Subcutaneous abdominal adipose tissue (tissue), 5 donors: Measurements from ENCODE around the gene SDR9C7.
"Not testable (repeated sequence)": the region's sequence is repeated elsewhere in the genome, so short reads cannot be mapped to it uniquely, and the experiment has no call there.

Experiments
- H3K27ac ChIP-seq: one replicate; pipeline ENCODE4 v1.7.0; 2013; ENCODE audit warnings: low read depth, mild to moderate bottlenecking, inconsistent platforms, low read length, moderate library complexity
- H3K27me3 ChIP-seq, 5 donors: one replicate each; pipeline ENCODE4 v1.7.0; 2013; ENCODE audit warnings: low read length in 5 of 5, inconsistent platforms in 1 of 5; ENCODE audit not compliant: control insufficient read depth in 5 of 5, insufficient read depth in 4 of 5
- H3K36me3 ChIP-seq, 5 donors: one replicate each; pipeline ENCODE4 v1.7.0; 2013; ENCODE audit warnings: low read length in 5 of 5; ENCODE audit not compliant: control insufficient read depth in 5 of 5, insufficient read depth in 5 of 5
- H3K4me1 ChIP-seq, 5 donors: one replicate each; pipeline ENCODE4 v1.7.0; 2013; ENCODE audit warnings: low read length in 5 of 5, mild to moderate bottlenecking in 3 of 5, moderate library complexity in 1 of 5; ENCODE audit not compliant: control insufficient read depth in 5 of 5, insufficient read depth in 5 of 5
- H3K4me3 ChIP-seq, 5 donors: one replicate each; pipeline ENCODE4 v1.7.0; 2013; ENCODE audit warnings: low read length in 5 of 5, low read depth in 1 of 5
- H3K9ac ChIP-seq, 5 donors: one replicate each; pipeline ENCODE4 v1.7.0; 2013; ENCODE audit warnings: low read length in 5 of 5, mild to moderate bottlenecking in 4 of 5, moderate library complexity in 3 of 5
- H3K9me3 ChIP-seq, 5 donors: one replicate each; pipeline ENCODE4 v1.7.0; 2013; ENCODE audit warnings: low read length in 5 of 5; ENCODE audit not compliant: control insufficient read depth in 5 of 5
- donor health status: healthy.
- donor health status: healthy.
- donor health status: healthy.
- donor health status: healthy.
- donor health status: healthy.

The SDR9C7 gene

GRCh38 chr12:56933826-56934625, at the start of gene SDR9C7:
TSS of gene SDR9C7 (minus strand) at chr12:56934408. CDS start at chr12:56934261, 147 bp downstream.
- H3K27me3 ChIP-seq: no peaks in the 10 kb centered on the region
- no peak within 1 kb of the TSS for H3K27ac ChIP-seq
- no peak within 1 kb of the TSS for H3K4me3 ChIP-seq
- H3K4me1 ChIP-seq: peaks cover 0 to 16% (median 5%) of the 10 kb centered on the region in 5 donors
- H3K9ac ChIP-seq: no peak within 1 kb of the TSS
- no peaks in the 10 kb centered on the region for H3K9me3 ChIP-seq
- H3K36me3 ChIP-seq: no peaks in the 10 kb centered on the region

GRCh38 chr12:56983386-56983785, 49.2 kb upstream of the SDR9C7 start:
- Histone ChIP-seq H3K9ac (no peak overlapping the region), H3K4me1 (peaks cover 2 to 13% (median 12%) of the 10 kb centered on the region in 5 donors), H3K36me3 (peaks cover 0 to 2% (median 0%) of the 10 kb centered on the region in 5 donors), H3K9me3 (no peaks in the 10 kb centered on the region), H3K27me3 (no peaks in the 10 kb centered on the region), H3K27ac (no peak overlapping the region), H3K4me3 (no peak overlapping the region)

- H3K4me1 ChIP-seq, H3K4me3 ChIP-seq, H3K36me3 ChIP-seq, H3K27ac ChIP-seq, H3K27me3 ChIP-seq, H3K9ac ChIP-seq, H3K9me3 ChIP-seq: not testable (repeated sequence)
Measured at GRCh38 chr12:56982578-56983236, 48.5 kb upstream of the SDR9C7 start.

GRCh38 chr12:56980941-56981530, 46.8 kb upstream of the SDR9C7 start:
- no peaks in the 10 kb centered on the region for H3K4me1 ChIP-seq
- no peak overlapping the region for H3K27ac ChIP-seq
- no peak overlapping the region for H3K9ac ChIP-seq

GRCh38 chr12:56980268-56980667, 46.1 kb upstream of the SDR9C7 start:
- Histone ChIP-seq H3K4me3 (no peak overlapping the region), H3K9me3 (no peaks in the 10 kb centered on the region)

More at GRCh38 chr12:56980941-56981530, 46.8 kb upstream of the SDR9C7 start:
- H3K9me3 ChIP-seq: no peaks in the 10 kb centered on the region
- H3K4me3 ChIP-seq: no peak overlapping the region
- no peaks in the 10 kb centered on the region for H3K27me3 ChIP-seq
- peaks cover 0 to 2% (median 0%) of the 10 kb centered on the region in 5 donors for H3K36me3 ChIP-seq

GRCh38 chr12:56979628-56980027, 45.4 kb upstream of the SDR9C7 start:
- Histone ChIP-seq H3K27me3 (no peaks in the 10 kb centered on the region), H3K9ac (no peak overlapping the region), H3K4me1 (no peaks in the 10 kb centered on the region), H3K9me3 (no peaks in the 10 kb centered on the region), H3K27ac (no peak overlapping the region), H3K4me3 (no peak overlapping the region), H3K36me3 (peaks cover 0 to 2% (median 0%) of the 10 kb centered on the region in 5 donors)

More at GRCh38 chr12:56980268-56980667, 46.1 kb upstream of the SDR9C7 start:
- Histone ChIP-seq H3K9ac (no peak overlapping the region), H3K4me1 (no peaks in the 10 kb centered on the region), H3K36me3 (peaks cover 0 to 2% (median 0%) of the 10 kb centered on the region in 5 donors), H3K27me3 (no peaks in the 10 kb centered on the region), H3K27ac (no peak overlapping the region)

- H3K27ac ChIP-seq: no peak overlapping the region
- no peak overlapping the region for H3K4me3 ChIP-seq
Measured at GRCh38 chr12:56978397-56979138, 44.4 kb upstream of the SDR9C7 start.

GRCh38 chr12:56977361-56977760, 43.2 kb upstream of the SDR9C7 start:
- H3K9ac ChIP-seq: not testable (repeated sequence)

More at GRCh38 chr12:56978397-56979138, 44.4 kb upstream of the SDR9C7 start:
- Histone ChIP-seq H3K27me3 (no peaks in the 10 kb centered on the region), H3K4me1 (no peaks in the 10 kb centered on the region), H3K9ac (no peak overlapping the region), H3K36me3 (peaks cover 0 to 2% (median 0%) of the 10 kb centered on the region in 5 donors), H3K9me3 (no peaks in the 10 kb centered on the region)

GRCh38 chr12:56974224-56974623, 40.0 kb upstream of the SDR9C7 start:
- not testable (repeated sequence) for H3K9ac ChIP-seq

More at GRCh38 chr12:56977361-56977760, 43.2 kb upstream of the SDR9C7 start:
- H3K4me1 ChIP-seq, H3K4me3 ChIP-seq, H3K27me3 ChIP-seq, H3K36me3 ChIP-seq, H3K27ac ChIP-seq, H3K9me3 ChIP-seq: not testable (repeated sequence)

More at GRCh38 chr12:56974224-56974623, 40.0 kb upstream of the SDR9C7 start:
- not testable (repeated sequence) for H3K4me1 ChIP-seq, H3K36me3 ChIP-seq, H3K27ac ChIP-seq, H3K27me3 ChIP-seq, H3K4me3 ChIP-seq, H3K9me3 ChIP-seq
